Heart left ventricle (tissue), 13 donors: ENCODE results near the gene GABPB1.

Experiments
- POLR2A ChIP-seq, 2 donors: fragments of 450-650 bp; IDR thresholded peaks; one replicate each; pipeline ENCODE4 v1.6.1; 2017; ENCODE audit warnings: antibody characterized with exemption in 2 of 2, mild to moderate bottlenecking in 2 of 2, moderate library complexity in 2 of 2
- TF ChIP-seq, protein P1 (sequence below), 12 donors: fragments of 200-600 bp; sonication (generic) in 4 of 12; IDR thresholded peaks; one replicate each; pipeline versions ENCODE4 v1.5.0 to v1.8.0; 2018 to 2022; ENCODE audit warnings: antibody characterized with exemption in 12 of 12, mild to moderate bottlenecking in 5 of 12
- donor health status: ischemic (EF 13 %, LVEDD 7.1; RV severe dilation, severe dysfunction).
- donor health status: DM: no; HTN: yes; CAD: no.
- donor health status: DM: no; HTN: no; CAD: no.
- donor health status: ischemic (EF 25% LVEDD 6.9; RV normal size, moderate dysfunction).
- donor health status: ischemic (EF 25% LVEDD 5.7; RV mildly dilated, moderate dysfunction).
- donor health status: ischemic (EF 35%, LVEDD 5.7; RV mildly dilated, moderate dysfunction).
- donor health status: nonischemic (EF 11% LVEDD 7.7; RV severe dilation, severe dysfunction).
- donor health status: DM: yes; HTN: yes; CAD: no.
- donor health status: PGD.
- donor health status: ischemic (EF 29% LVEDD 5.4; RV normal size, mild dysfunction).
- donor health status: nonischemic (EF 23%, LVEDD 6.1; RV moderate dilation, normal function).

DNA sequence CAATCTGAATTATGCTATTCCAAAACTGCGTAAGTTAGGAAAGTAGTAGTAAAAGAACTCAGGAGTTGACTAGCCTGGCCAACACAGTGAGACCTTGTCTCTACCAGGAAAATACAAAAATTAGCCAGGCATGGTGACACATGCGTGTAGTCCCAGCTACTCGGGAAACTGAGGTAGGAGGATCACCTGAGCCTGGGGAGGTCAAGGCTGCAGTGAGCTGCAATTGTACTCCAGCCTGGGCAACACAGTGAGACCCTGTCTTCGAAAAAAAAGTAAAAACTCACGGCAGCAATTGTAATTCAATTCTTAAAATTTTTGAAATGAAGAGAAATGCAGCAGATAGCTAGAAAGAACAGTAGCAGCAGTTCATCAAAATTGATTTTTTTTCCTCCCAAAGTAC is 9.7 kb downstream of the GABPB1 start:
- TF ChIP-seq POLR2A (IDR thresholded peaks at IDR 0.05), result no peak
- TF ChIP-seq, protein P1, sequence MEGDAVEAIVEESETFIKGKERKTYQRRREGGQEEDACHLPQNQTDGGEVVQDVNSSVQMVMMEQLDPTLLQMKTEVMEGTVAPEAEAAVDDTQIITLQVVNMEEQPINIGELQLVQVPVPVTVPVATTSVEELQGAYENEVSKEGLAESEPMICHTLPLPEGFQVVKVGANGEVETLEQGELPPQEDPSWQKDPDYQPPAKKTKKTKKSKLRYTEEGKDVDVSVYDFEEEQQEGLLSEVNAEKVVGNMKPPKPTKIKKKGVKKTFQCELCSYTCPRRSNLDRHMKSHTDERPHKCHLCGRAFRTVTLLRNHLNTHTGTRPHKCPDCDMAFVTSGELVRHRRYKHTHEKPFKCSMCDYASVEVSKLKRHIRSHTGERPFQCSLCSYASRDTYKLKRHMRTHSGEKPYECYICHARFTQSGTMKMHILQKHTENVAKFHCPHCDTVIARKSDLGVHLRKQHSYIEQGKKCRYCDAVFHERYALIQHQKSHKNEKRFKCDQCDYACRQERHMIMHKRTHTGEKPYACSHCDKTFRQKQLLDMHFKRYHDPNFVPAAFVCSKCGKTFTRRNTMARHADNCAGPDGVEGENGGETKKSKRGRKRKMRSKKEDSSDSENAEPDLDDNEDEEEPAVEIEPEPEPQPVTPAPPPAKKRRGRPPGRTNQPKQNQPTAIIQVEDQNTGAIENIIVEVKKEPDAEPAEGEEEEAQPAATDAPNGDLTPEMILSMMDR (IDR thresholded peaks at IDR 0.05), result no peak
